ENCODE measurements around the gene JMJD8.

The JMJD8 gene

DNA sequence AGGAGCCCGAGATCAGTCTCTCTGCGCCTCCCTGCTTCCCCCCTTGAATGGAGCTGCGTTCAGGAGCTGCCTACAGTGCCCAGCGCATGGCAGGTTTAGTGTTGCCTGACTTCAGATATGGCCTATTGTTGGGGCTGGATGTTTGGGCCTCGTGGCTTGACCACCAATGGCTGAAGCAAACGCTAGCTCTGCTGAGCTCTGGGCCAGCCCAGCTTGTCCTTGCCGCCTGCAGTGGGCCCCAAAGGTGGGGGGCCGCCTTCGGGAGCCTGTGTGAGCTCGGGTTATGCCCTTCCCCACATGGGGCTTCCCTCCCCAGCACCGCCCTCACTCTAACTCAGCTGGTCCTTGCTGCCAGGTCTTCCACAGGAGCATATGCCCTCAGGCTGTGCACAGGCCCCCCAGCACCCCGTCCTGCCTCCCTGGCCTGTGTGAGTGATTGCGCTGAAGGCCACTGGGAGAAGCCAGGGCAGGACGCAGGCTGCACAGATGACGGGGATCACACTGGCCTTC is 46.0 kb downstream of the JMJD8 start:
- no peaks in the 10 kb centered on the region for H3K27me3 Mint-ChIP-seq
- no peaks in the 10 kb centered on the region for H3K36me3 Mint-ChIP-seq
- H3K9me3 Mint-ChIP-seq = no peaks in the 10 kb centered on the region
- peaks cover 8% of the 10 kb centered on the region for H3K4me1 Mint-ChIP-seq
- H3K4me3 Mint-ChIP-seq = peak overlapping the region; percentile 15
- H3K27ac Mint-ChIP-seq = no peak overlapping the region

DNA sequence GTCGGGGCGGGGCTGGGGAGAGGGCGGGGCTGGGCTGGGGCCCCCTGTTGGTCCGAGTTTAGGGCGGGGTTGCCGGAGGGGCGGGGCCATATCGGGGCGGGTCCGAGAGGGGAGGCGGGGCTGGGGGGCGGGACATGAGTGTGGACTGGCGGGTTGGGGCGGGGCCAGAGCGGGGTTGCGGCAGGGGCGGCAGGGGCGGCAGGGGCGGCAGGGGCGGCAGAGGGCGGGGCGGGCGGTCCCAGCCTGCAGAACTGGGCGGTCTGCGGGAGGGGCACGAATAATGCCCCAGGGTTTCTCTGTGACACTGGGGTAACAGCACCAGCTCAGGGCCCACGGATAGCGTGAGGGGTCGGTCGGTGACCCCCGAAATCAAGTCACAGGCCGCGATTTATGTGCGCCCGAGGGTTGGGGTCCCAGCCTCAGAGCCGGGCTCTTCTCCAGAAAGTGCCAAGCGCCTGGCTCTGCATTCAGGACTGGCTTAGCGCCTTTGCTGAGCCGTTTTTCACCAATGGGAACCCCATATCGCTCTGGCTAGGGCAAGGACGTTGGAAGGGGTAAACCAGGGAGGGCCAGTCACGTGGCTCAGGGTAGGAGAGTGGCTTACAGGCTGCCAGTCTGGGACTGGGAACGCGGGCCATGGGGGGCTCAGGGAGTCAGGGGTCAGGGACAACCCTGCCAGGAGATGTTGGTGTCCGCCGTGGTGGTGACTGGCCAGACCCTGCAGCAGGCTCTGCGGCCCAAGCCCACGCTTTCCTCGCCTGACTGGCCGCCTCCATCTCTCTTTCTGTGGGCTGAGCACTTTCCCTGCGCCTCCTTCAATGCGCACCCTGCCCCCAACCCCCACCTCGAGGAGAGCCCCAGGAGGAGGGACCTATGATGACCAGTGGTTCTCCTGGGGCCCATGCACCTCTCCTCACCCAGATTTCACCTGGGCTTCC is 46.8 kb downstream of the JMJD8 start:
- H3K27me3 Mint-ChIP-seq = no peaks in the 10 kb centered on the region
- no peaks in the 10 kb centered on the region for H3K9me3 Mint-ChIP-seq
- H3K4me3 Mint-ChIP-seq = peak overlapping the region; percentile 93
- H3K27ac Mint-ChIP-seq = peak overlapping the region; percentile 100
- H3K4me1 Mint-ChIP-seq = peaks cover 8% of the 10 kb centered on the region
- no peaks in the 10 kb centered on the region for H3K36me3 Mint-ChIP-seq

DNA sequence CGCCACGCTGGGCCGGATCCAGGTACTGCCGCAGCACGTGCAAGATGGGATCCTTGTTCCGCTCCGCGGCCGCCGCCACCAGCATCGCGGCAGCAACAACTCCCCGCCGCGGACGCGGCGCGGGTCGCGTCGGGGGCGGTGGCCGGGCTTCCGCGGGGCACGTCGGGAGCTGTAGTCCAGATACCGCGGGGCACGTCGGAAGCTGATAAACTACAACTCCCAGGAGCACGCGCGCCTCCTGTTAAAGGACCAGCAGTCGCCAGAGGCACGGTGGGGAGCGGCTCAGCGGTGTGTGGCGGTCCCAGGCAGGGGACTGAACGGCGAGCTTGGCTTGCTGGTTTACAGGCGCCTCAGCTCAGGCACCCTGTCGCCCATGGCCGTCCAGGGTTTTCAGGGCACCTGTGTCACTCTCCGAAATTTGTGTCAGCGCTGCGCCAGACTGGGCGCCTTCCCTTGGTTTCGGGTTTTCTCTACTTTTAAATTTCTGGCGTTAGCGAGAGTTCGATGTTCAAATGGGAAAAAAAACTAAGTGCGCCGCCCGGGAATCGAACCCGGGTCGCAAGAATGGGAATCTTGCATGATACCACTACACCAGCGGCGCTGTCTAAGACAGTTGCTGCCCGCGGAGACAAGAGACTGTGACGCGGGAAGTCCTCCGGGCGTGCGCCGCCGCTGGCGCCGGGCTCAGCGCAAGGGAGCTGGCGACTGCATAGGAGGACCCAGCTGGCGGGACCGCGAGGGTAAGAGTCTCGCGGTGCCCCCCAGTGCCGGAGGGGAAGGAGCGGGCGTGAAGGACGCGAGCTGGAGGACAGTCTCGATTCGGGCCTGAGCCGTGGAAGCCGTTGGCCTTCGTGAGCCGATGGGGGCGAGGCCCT is 47.7 kb downstream of the JMJD8 start, which contains the start of gene METTL26:
TSS of gene METTL26 (minus strand) at position 100 of the 875 bp plus-strand sequence. CDS start at position 85, 15 bp downstream.
- Mint-ChIP-seq H3K27me3 (no peaks in the 10 kb centered on the region), H3K4me1 (peaks cover 8% of the 10 kb centered on the region), H3K36me3 (no peaks in the 10 kb centered on the region), H3K27ac (peak within 1 kb of the TSS; percentile 100), H3K4me3 (peak within 1 kb of the TSS; percentile 93), H3K9me3 (no peaks in the 10 kb centered on the region)

DNA sequence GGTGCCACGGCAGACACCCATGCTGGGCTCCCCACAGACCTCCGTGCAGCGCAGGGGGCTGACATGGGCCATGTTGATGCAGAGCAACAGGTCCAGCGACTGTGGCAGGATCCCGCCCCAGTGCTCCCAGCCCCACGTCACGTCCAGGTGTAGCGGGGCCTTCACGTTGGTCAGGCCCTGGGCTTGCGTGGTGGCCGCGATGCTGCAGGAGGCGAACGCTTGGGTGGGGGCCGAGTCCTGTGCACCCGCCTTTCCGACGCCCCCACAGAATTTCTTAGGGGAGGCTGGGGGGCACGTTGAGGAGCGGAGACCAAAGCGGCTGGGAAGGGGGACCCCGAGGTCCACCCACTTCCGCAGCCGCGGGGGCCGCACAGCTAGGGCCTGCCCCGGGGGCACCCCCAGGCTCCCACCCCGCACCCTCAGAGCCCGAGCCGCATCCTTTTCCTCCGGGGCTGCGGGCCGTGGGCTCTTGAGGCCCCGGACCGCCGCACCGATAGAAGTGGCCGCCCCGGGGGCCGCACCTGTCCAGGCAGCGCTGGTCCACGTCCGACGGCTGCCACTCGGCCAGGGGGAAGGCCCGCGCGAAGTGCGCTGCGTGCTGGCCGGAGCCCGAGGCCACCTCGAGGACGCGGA is 48.4 kb downstream of the JMJD8 start:
- Mint-ChIP-seq H3K27me3 (no peaks in the 10 kb centered on the region), H3K4me1 (peaks cover 8% of the 10 kb centered on the region), H3K4me3 (peak overlapping the region; percentile 55), H3K9me3 (no peaks in the 10 kb centered on the region), H3K27ac (no peak overlapping the region), H3K36me3 (no peaks in the 10 kb centered on the region)

DNA sequence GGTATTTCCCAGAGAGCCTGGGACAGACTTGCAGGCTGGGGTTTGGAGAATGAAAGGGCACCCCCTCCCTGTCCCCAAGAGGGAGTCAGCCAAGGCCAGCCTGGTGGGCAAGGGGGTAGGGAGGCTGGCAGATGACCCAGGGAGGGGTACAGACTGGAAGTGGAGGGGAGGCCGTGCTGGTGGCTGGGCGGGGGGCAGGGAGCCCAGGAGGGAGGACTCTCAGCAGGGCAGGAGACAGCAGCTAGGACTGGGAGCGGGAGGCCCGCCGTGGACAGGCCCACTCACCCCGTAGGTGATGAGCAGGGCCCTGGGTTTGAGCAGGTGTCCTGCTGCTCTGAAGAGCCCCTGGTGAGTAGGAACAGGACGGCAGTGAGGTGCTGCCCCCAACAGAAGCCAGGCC is 49.1 kb downstream of the JMJD8 start:
- Mint-ChIP-seq H3K27ac (no peak overlapping the region), H3K9me3 (no peaks in the 10 kb centered on the region), H3K4me1 (peaks cover 8% of the 10 kb centered on the region)

DNA sequence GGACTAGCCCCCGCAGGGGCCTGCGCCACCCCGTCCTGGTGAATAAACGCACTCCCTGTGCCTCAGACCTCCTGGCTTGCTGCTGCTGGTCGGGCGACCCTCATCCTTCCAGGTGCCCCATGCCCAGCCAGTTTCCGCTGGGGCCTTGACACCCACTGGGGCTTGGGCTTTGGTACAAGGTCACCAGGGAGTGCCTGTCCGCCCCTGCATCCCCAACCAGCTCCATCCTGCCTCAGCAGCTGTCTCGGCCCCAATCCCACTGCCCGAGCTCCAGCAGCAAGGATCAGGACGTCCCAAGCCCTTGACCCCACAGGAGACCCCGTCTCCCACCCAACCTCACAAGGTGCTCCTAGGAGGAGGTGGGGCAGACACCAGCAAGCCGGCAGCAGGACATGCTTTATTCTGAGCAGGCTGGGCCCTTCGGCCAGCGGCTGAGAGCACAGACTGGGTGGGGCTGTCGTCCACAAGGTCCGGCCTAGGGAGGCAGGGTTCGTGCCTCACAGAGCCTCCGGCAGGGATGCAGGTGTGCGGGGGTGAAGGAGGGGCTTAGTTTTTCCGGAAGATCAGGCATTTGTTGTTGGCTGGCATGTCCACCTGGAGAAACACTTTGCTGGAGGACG is 50.0 kb downstream of the JMJD8 start:
- no peak overlapping the region for H3K4me3 Mint-ChIP-seq
- H3K27me3 Mint-ChIP-seq = no peaks in the 10 kb centered on the region
- H3K9me3 Mint-ChIP-seq = no peaks in the 10 kb centered on the region
- no peak overlapping the region for H3K27ac Mint-ChIP-seq
- H3K4me1 Mint-ChIP-seq = peaks cover 8% of the 10 kb centered on the region
- no peaks in the 10 kb centered on the region for H3K36me3 Mint-ChIP-seq

More for the DNA sequence above, 49.1 kb downstream of the JMJD8 start:
- no peaks in the 10 kb centered on the region for H3K27me3 Mint-ChIP-seq
- H3K4me3 Mint-ChIP-seq = peak overlapping the region; percentile 57
- no peaks in the 10 kb centered on the region for H3K36me3 Mint-ChIP-seq

DNA sequence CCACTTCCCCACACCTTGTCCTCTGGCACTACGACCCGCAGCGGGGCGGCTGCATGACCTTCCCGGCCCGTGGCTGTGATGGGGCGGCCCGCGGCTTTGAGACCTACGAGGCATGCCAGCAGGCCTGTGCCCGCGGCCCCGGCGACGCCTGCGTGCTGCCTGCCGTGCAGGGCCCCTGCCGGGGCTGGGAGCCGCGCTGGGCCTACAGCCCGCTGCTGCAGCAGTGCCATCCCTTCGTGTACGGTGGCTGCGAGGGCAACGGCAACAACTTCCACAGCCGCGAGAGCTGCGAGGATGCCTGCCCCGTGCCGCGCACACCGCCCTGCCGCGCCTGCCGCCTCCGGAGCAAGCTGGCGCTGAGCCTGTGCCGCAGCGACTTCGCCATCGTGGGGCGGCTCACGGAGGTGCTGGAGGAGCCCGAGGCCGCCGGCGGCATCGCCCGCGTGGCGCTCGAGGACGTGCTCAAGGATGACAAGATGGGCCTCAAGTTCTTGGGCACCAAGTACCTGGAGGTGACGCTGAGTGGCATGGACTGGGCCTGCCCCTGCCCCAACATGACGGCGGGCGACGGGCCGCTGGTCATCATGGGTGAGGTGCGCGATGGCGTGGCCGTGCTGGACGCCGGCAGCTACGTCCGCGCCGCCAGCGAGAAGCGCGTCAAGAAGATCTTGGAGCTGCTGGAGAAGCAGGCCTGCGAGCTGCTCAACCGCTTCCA is 50.6 kb downstream of the JMJD8 start:
- no peak overlapping the region for H3K27ac Mint-ChIP-seq
- no peaks in the 10 kb centered on the region for H3K27me3 Mint-ChIP-seq
- peaks cover 8% of the 10 kb centered on the region for H3K4me1 Mint-ChIP-seq
- no peaks in the 10 kb centered on the region for H3K9me3 Mint-ChIP-seq
- H3K4me3 Mint-ChIP-seq = no peak overlapping the region
- no peaks in the 10 kb centered on the region for H3K36me3 Mint-ChIP-seq

DNA sequence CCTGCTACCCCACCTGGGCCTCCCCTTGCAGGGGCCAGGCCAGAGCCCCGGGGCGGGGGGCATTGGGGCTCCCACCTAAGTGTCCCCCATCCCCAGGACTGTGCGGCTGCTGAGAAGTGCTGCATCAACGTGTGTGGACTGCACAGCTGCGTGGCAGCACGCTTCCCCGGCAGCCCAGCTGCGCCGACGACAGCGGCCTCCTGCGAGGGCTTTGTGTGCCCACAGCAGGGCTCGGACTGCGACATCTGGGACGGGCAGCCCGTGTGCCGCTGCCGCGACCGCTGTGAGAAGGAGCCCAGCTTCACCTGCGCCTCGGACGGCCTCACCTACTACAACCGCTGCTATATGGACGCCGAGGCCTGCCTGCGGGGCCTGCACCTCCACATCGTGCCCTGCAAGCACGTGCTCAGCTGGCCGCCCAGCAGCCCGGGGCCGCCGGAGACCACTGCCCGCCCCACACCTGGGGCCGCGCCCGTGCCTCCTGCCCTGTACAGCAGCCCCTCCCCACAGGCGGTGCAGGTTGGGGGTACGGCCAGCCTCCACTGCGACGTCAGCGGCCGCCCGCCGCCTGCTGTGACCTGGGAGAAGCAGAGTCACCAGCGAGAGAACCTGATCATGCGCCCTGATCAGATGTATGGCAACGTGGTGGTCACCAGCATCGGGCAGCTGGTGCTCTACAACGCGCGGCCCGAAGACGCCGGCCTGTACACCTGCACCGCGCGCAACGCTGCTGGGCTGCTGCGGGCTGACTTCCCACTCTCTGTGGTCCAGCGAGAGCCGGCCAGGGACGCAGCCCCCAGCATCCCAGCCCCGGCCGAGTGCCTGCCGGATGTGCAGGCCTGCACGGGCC is 51.4 kb downstream of the JMJD8 start:
- Mint-ChIP-seq H3K27ac (no peak overlapping the region), H3K9me3 (no peaks in the 10 kb centered on the region), H3K27me3 (no peaks in the 10 kb centered on the region), H3K36me3 (no peaks in the 10 kb centered on the region), H3K4me3 (no peak overlapping the region), H3K4me1 (peaks cover 8% of the 10 kb centered on the region)

DNA sequence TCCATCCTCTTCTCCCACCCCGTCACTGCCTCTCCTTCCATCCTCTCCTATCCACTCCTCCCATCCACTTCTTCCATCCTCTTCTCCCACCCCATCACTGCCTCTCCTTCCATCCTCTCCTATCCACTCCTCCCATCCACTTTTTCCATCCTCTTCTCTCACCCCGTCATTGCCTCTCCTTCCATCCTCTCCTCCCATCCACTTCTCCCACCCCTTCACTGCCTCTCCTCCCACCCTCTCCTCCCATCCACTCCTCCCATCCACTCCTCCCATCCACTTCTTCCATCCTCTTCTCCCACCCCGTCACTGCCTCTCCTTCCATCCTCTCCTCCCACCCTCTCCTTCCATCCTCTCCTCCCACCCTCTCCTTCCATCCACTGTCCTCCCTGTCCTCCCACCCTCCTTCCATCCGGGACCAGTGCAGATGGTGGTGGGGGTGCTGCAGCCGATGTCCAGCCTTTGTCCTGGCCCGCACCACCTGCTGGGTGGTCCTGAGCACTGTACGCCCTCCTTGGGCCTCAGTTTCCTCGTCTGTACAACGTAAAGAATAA is 52.3 kb downstream of the JMJD8 start:
- Mint-ChIP-seq H3K4me1 (peaks cover 8% of the 10 kb centered on the region), H3K27ac (no peak overlapping the region), H3K36me3 (no peaks in the 10 kb centered on the region), H3K4me3 (no peak overlapping the region), H3K9me3 (no peaks in the 10 kb centered on the region), H3K27me3 (no peaks in the 10 kb centered on the region)
